Epithelial cell of esophagus (primary cell): ENCODE results near the gene GPT2.
A peak's percentile ranks its signal among the peaks of the same experiment; 100 is the strongest.

Experiments used
- DNase-seq: peaks from one replicate; pipeline ENCODE4 v3.0.0; 2010; ENCODE audit warnings: low read depth
- H3K4me3 ChIP-seq: 2 replicates; pipeline ENCODE4 v1.5.1; 2011; ENCODE audit warnings: mild to moderate bottlenecking, low read length, control low read depth
- CTCF ChIP-seq: IDR thresholded peaks from 2 replicates; pipeline ENCODE4 v1.5.1; 2011; ENCODE audit warnings: low read depth, mild to moderate bottlenecking, low read length, control low read depth, inconsistent platforms; ENCODE audit not compliant: insufficient read depth; ENCODE audit errors: missing control alignments

The GPT2 gene

GRCh38 chr16:46924402-46924801, 40.2 kb downstream of the GPT2 start:
- H3K4me3 ChIP-seq: no peak overlapping the region
- no peak for TF ChIP-seq CTCF
- DNase-seq: no peak

- no peak overlapping the region for H3K4me3 ChIP-seq
- DNase-seq: no peak
- TF ChIP-seq CTCF: no peak
Observed at GRCh38 chr16:46926470-46927225, 42.5 kb downstream of the GPT2 start.

- H3K4me3 ChIP-seq: no peak overlapping the region
- no peak for DNase-seq
- TF ChIP-seq CTCF: no peak
Observed at GRCh38 chr16:46927273-46927672, 43.1 kb downstream of the GPT2 start.

- no peak for TF ChIP-seq CTCF
- no peak for DNase-seq
- no peak overlapping the region for H3K4me3 ChIP-seq
Observed at GRCh38 chr16:46928811-46929210, 44.6 kb downstream of the GPT2 start.

- DNase-seq: peak; percentile 60
- H3K4me3 ChIP-seq: no peak overlapping the region
- peak; percentile 88 for TF ChIP-seq CTCF
Observed at GRCh38 chr16:46929378-46930332, 45.5 kb downstream of the GPT2 start.

GRCh38 chr16:46930861-46931260, 46.7 kb downstream of the GPT2 start:
- no peak overlapping the region for H3K4me3 ChIP-seq
- TF ChIP-seq CTCF: no peak
- no peak for DNase-seq

GRCh38 chr16:46932802-46933201, 48.6 kb downstream of the GPT2 start:
- H3K4me3 ChIP-seq: no peak overlapping the region
- no peak for DNase-seq

More at GRCh38 chr16:46932802-46933201, 48.6 kb downstream of the GPT2 start:
- TF ChIP-seq CTCF: no peak
